ENCODE measurements around the gene F2RL1. TPM values are rescaled to one million over a fixed set of nuclear protein-coding genes. Genes with fewer than 3 reads are reported as not detected.

F2RL1 gene
- total and polyA plus RNA-seq, 2 experiments from 2014 or later: 1.4 to 3.3 TPM

DNA sequence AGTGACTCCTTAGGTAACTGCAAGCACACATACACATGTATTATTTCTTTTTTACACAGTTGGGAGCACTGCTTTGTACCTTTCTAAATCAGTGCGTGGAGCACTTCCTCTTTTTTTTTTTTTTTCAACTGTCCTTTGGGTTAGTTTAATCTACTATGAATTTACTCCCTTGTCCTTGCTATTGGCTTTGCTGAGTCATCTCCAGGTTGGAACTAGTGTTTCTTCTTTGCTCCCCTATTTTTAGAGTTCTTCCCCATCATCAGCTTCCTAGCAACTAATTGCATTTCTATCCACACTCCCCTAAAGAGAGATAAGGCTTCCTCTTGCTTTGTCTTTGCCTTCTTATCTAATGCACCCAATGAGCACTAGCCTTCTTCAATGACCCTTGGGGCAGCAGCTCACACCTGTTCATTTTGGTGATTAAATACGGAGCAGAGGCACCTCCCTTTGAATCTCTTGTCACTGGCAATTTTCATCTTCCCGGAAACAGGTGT is 55.3 kb downstream of the F2RL1 start:
- no peak for TF ChIP-seq EZH2phosphoT487 (IDR thresholded peaks at IDR 0.05; ENCODE audit: insufficient read depth, low read depth)
- TF ChIP-seq EZH2 (IDR thresholded peaks at IDR 0.05; ENCODE audit: insufficient read depth, poor library complexity, severe bottlenecking): no peak
- no peak overlapping the region for H3K4me2 ChIP-seq (ENCODE audit: unreplicated experiment)
- no peak overlapping the region for H3K4me3 ChIP-seq
- H3K4me1 ChIP-seq (ENCODE audit: insufficient read depth): no peaks in the 10 kb centered on the region
- peaks cover 21% of the 10 kb centered on the region for H3K27me3 ChIP-seq (replicated peaks; ENCODE audit: insufficient read depth)
- no peak for DNase-seq
- no peaks in the 10 kb centered on the region for H3K9me2 ChIP-seq (ENCODE audit: insufficient read depth)
- no peak overlapping the region for H3K27ac ChIP-seq
- H3K36me3 ChIP-seq (ENCODE audit: low read depth): no peaks in the 10 kb centered on the region
- H3K79me2 ChIP-seq (ENCODE audit: insufficient read depth): no peaks in the 10 kb centered on the region
- in situ Hi-C loops (cut with MboI): no loop called here
- 48 to 65% methylated on average over 3 of the region's 3 CpGs for WGBS, 2 experiments (ENCODE audit: low coverage in 1 of 2, low lambda C conversion rate in 2 of 2, missing lambda C conversion rate in 2 of 2)
- no peak overlapping the region for H2AFZ ChIP-seq
- H4K20me1 ChIP-seq (ENCODE audit: insufficient read depth): no peaks in the 10 kb centered on the region
- no peaks in the 10 kb centered on the region for H3F3A ChIP-seq (ENCODE audit: insufficient read depth)
- H3K9ac ChIP-seq: no peak overlapping the region
- H3K9me3 ChIP-seq (ENCODE audit: low read depth): no peaks in the 10 kb centered on the region

Small RNAs within 50 kb of the gene (small RNA-seq; reads per million reads assigned to genes)
- not detected for gene RN7SL208P (ENCODE audit: low read depth, low replicate concordance)

Other genes starting within 250 kb of the F2RL1 start
- under 0.01 TPM in 1 of 2 replicates, not detected in the other for gene F2RL2, start 195.6 kb upstream of the F2RL1 start, total RNA-seq (2014; rRNA removed; shearing (Covaris generic))
- gene F2RL2, start 195.6 kb upstream of the F2RL1 start, polyA plus RNA-seq (2016; fragmentation: Nextera tagmentation; extraction: Ambion mirVana): 0.05 TPM in 1 of 2 replicates, not detected in the other
- gene F2R, start 102.9 kb upstream of the F2RL1 start, total RNA-seq (2014; rRNA removed; shearing (Covaris generic)): 3.7 and 5.3 TPM in 2 replicates
- gene F2R, start 102.9 kb upstream of the F2RL1 start, polyA plus RNA-seq (2016; fragmentation: Nextera tagmentation; extraction: Ambion mirVana): 4.4 and 4.6 TPM in 2 replicates
- not detected in 2 replicates for gene S100Z, start 31.0 kb downstream of the F2RL1 start, total RNA-seq (2014; rRNA removed; shearing (Covaris generic))
- gene S100Z, start 31.0 kb downstream of the F2RL1 start, polyA plus RNA-seq (2016; fragmentation: Nextera tagmentation; extraction: Ambion mirVana): not detected in 2 replicates
- gene CRHBP, start 134.0 kb downstream of the F2RL1 start, total RNA-seq (2014; rRNA removed; shearing (Covaris generic)): not detected in 2 replicates
- not detected in 2 replicates for gene CRHBP, start 134.0 kb downstream of the F2RL1 start, polyA plus RNA-seq (2016; fragmentation: Nextera tagmentation; extraction: Ambion mirVana)
- 22.4 and 25.1 TPM in 2 replicates for gene AGGF1, start 211.4 kb downstream of the F2RL1 start, total RNA-seq (2014; rRNA removed; shearing (Covaris generic))
- 29.4 and 32.7 TPM in 2 replicates for gene AGGF1, start 211.4 kb downstream of the F2RL1 start, polyA plus RNA-seq (2016; fragmentation: Nextera tagmentation; extraction: Ambion mirVana)